ENCODE results near the gene QSOX1.

QSOX1 gene

GRCh38 chr1:180247061-180247460, 92.4 kb downstream of the QSOX1 start:
- peaks cover 35% of the 10 kb centered on the region for H3K27me3 Mint-ChIP-seq
- H3K27ac Mint-ChIP-seq = no peak overlapping the region

GRCh38 chr1:180247580-180247979, 92.9 kb downstream of the QSOX1 start:
- H3K36me3 Mint-ChIP-seq (ENCODE audit: low read depth) = no peaks in the 10 kb centered on the region
- ATAC-seq = no peak
- no peaks in the 10 kb centered on the region for H3K9me3 Mint-ChIP-seq
- H3K27me3 Mint-ChIP-seq = peaks cover 32% of the 10 kb centered on the region
- no peak overlapping the region for H3K27ac Mint-ChIP-seq
- H3K4me3 Mint-ChIP-seq = no peak overlapping the region
- H3K4me1 Mint-ChIP-seq = peaks cover 2% of the 10 kb centered on the region
- no peak for DNase-seq

More at GRCh38 chr1:180247061-180247460, 92.4 kb downstream of the QSOX1 start:
- Mint-ChIP-seq H3K9me3 (no peaks in the 10 kb centered on the region), H3K4me3 (no peak overlapping the region), H3K4me1 (peaks cover 2% of the 10 kb centered on the region), H3K36me3 (ENCODE audit: low read depth) (no peaks in the 10 kb centered on the region)
- ATAC-seq (no peak), DNase-seq (no peak)

GRCh38 chr1:180248176-180248575, 93.5 kb downstream of the QSOX1 start:
- peaks cover 31% of the 10 kb centered on the region for H3K27me3 Mint-ChIP-seq
- no peak for DNase-seq
- no peak for ATAC-seq
- no peak overlapping the region for H3K27ac Mint-ChIP-seq
- no peaks in the 10 kb centered on the region for H3K36me3 Mint-ChIP-seq (ENCODE audit: low read depth)
- peaks cover 2% of the 10 kb centered on the region for H3K4me1 Mint-ChIP-seq
- H3K4me3 Mint-ChIP-seq = no peak overlapping the region
- no peaks in the 10 kb centered on the region for H3K9me3 Mint-ChIP-seq

- no peak overlapping the region for H3K27ac Mint-ChIP-seq
- H3K4me1 Mint-ChIP-seq = peaks cover 2% of the 10 kb centered on the region
- no peak overlapping the region for H3K4me3 Mint-ChIP-seq
- H3K27me3 Mint-ChIP-seq = peaks cover 28% of the 10 kb centered on the region
- H3K9me3 Mint-ChIP-seq = no peaks in the 10 kb centered on the region
- DNase-seq (peak; percentile 20), ATAC-seq (no peak)
- H3K36me3 Mint-ChIP-seq (ENCODE audit: low read depth) = no peaks in the 10 kb centered on the region
Measured at GRCh38 chr1:180248731-180249681, 94.3 kb downstream of the QSOX1 start.

- Mint-ChIP-seq H3K27ac (no peak overlapping the region), H3K4me1 (peaks cover 2% of the 10 kb centered on the region), H3K9me3 (no peaks in the 10 kb centered on the region), H3K27me3 (peaks cover 24% of the 10 kb centered on the region), H3K4me3 (no peak overlapping the region), H3K36me3 (ENCODE audit: low read depth) (no peaks in the 10 kb centered on the region)
- DNase-seq = no peak
- ATAC-seq = no peak
Measured at GRCh38 chr1:180249725-180250498, 95.2 kb downstream of the QSOX1 start.

GRCh38 chr1:180250499-180250770, 95.8 kb downstream of the QSOX1 start:
- peaks cover 2% of the 10 kb centered on the region for H3K4me1 Mint-ChIP-seq
- peaks cover 26% of the 10 kb centered on the region for H3K27me3 Mint-ChIP-seq

GRCh38 chr1:180250883-180251509, 96.3 kb downstream of the QSOX1 start:
- H3K27ac Mint-ChIP-seq = no peak overlapping the region
- H3K36me3 Mint-ChIP-seq (ENCODE audit: low read depth) = no peaks in the 10 kb centered on the region
- peaks cover 2% of the 10 kb centered on the region for H3K4me1 Mint-ChIP-seq
- no peaks in the 10 kb centered on the region for H3K9me3 Mint-ChIP-seq
- no peak overlapping the region for H3K4me3 Mint-ChIP-seq
- peaks cover 29% of the 10 kb centered on the region for H3K27me3 Mint-ChIP-seq
- DNase-seq (no peak), ATAC-seq (no peak)

More at GRCh38 chr1:180250499-180250770, 95.8 kb downstream of the QSOX1 start:
- ATAC-seq = no peak
- no peak overlapping the region for H3K4me3 Mint-ChIP-seq
- no peaks in the 10 kb centered on the region for H3K9me3 Mint-ChIP-seq
- H3K36me3 Mint-ChIP-seq (ENCODE audit: low read depth) = no peaks in the 10 kb centered on the region
- peak overlapping the region; percentile 26 for H3K27ac Mint-ChIP-seq
- DNase-seq = no peak

GRCh38 chr1:180251526-180252305, 97.0 kb downstream of the QSOX1 start:
- DNase-seq (no peak), ATAC-seq (no peak)
- no peaks in the 10 kb centered on the region for H3K36me3 Mint-ChIP-seq (ENCODE audit: low read depth)
- peaks cover 2% of the 10 kb centered on the region for H3K4me1 Mint-ChIP-seq
- no peaks in the 10 kb centered on the region for H3K9me3 Mint-ChIP-seq
- H3K4me3 Mint-ChIP-seq = no peak overlapping the region
- H3K27ac Mint-ChIP-seq = no peak overlapping the region
- peaks cover 29% of the 10 kb centered on the region for H3K27me3 Mint-ChIP-seq

- DNase-seq (peak; percentile 80), ATAC-seq (peak; percentile 39)
- Mint-ChIP-seq H3K9me3 (no peaks in the 10 kb centered on the region), H3K4me1 (peaks cover 2% of the 10 kb centered on the region), H3K36me3 (ENCODE audit: low read depth) (no peaks in the 10 kb centered on the region), H3K27me3 (peaks cover 32% of the 10 kb centered on the region), H3K27ac (no peak overlapping the region), H3K4me3 (no peak overlapping the region)
Measured at GRCh38 chr1:180252638-180253536, 98.2 kb downstream of the QSOX1 start.

Measured in activated naive CD8-positive, alpha-beta T cell treated with anti-CD3 and anti-CD28 coated beads, Interleukin-2, amount 50 U/mL, for 24 hours (primary cell).